Measurements from ENCODE around the gene ARRDC3.

ARRDC3 gene

DNA sequence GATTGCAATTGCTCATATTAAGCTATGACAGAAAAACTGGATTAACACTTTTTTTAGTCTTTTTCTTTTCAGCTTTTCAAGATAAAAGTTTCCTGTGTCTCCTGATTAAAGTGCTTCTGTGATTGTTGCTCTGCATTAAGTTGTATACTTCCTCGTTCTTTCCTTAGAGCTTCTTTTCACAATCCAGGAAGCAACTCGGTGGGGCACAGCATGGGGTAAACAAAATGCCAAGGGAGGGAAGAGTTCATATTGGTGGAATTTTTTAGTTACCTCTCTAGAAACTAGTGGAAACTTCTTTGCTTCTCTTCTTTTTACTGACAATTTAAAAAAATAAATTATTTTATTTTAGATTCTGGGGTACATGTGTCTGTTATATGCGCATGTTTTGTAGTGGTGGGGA is 37.8 kb upstream of the ARRDC3 start:
- Histone ChIP-seq H3K27ac (ENCODE audit: poor library complexity, severe bottlenecking) (no peak overlapping the region), H3K36me3 (ENCODE audit: low read depth) (no peaks in the 10 kb centered on the region), H3K4me3 (ENCODE audit: severe bottlenecking) (no peak overlapping the region), H3K27me3 (ENCODE audit: insufficient read depth, poor library complexity, severe bottlenecking) (no peaks in the 10 kb centered on the region), H3K9me3 (ENCODE audit: severe bottlenecking) (no peaks in the 10 kb centered on the region), H3K4me1 (ENCODE audit: insufficient read depth, poor library complexity, severe bottlenecking) (no peaks in the 10 kb centered on the region)
- TF ChIP-seq, protein P1, sequence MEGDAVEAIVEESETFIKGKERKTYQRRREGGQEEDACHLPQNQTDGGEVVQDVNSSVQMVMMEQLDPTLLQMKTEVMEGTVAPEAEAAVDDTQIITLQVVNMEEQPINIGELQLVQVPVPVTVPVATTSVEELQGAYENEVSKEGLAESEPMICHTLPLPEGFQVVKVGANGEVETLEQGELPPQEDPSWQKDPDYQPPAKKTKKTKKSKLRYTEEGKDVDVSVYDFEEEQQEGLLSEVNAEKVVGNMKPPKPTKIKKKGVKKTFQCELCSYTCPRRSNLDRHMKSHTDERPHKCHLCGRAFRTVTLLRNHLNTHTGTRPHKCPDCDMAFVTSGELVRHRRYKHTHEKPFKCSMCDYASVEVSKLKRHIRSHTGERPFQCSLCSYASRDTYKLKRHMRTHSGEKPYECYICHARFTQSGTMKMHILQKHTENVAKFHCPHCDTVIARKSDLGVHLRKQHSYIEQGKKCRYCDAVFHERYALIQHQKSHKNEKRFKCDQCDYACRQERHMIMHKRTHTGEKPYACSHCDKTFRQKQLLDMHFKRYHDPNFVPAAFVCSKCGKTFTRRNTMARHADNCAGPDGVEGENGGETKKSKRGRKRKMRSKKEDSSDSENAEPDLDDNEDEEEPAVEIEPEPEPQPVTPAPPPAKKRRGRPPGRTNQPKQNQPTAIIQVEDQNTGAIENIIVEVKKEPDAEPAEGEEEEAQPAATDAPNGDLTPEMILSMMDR (IDR thresholded peaks at IDR 0.05; ENCODE audit: poor library complexity, severe bottlenecking) = no peak
- ATAC-seq (ENCODE audit: low read depth) = no peak
- DNase-seq (ENCODE audit: low spot score) = no peak

DNA sequence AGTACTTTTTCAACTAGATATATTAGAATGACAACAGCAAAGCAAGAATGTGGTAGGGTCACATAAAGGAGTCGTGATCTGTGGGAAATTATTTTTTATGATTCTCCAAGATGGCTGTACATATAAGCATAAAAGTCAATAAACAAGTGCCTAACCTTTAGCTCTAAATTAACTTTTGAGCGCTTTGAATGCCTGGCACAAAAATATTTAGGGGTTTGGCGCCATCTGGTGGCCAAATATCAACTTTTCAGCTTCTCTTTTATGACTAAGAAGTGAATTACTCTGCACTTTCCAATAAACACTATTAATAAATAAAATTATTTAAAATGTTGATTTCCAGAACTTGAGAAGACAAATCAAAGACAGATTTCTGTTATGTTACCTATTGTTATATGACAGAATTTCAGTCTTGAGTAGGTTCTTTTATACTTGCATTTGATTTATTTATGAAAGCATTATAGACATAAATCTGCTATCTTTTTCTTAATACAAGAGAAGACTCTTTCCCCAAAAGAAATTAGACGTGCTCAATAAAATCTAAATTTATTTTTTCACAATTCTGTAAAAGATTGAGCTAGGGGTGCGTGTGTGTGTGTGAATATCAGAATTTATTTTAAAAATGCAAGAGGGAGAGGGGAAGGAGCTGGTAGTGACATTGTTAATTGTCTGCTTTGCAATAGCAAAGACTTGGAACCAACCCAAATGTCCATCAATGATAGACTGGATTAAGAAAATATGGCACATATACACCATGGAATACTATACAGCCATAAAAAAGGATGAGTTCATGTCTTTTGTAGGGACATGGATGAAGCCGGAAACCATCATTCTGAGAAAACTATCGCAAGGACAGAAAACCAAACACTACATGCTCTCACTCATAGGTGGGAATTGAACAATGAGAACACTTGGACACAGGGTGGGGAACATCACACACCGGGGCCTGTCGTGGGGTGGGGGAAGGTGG is 36.7 kb upstream of the ARRDC3 start:
- no peak overlapping the region for H3K4me3 ChIP-seq (ENCODE audit: severe bottlenecking)
- ATAC-seq (ENCODE audit: low read depth) (no peak), DNase-seq (ENCODE audit: low spot score) (no peak)
- H3K36me3 ChIP-seq (ENCODE audit: low read depth) = no peaks in the 10 kb centered on the region
- TF ChIP-seq, protein P1 (IDR thresholded peaks at IDR 0.05; ENCODE audit: poor library complexity, severe bottlenecking) = peak; percentile 96
- H3K4me1 ChIP-seq (ENCODE audit: insufficient read depth, poor library complexity, severe bottlenecking) = no peaks in the 10 kb centered on the region
- no peaks in the 10 kb centered on the region for H3K9me3 ChIP-seq (ENCODE audit: severe bottlenecking)
- H3K27me3 ChIP-seq (ENCODE audit: insufficient read depth, poor library complexity, severe bottlenecking) = no peaks in the 10 kb centered on the region
- no peak overlapping the region for H3K27ac ChIP-seq (ENCODE audit: poor library complexity, severe bottlenecking)

DNA sequence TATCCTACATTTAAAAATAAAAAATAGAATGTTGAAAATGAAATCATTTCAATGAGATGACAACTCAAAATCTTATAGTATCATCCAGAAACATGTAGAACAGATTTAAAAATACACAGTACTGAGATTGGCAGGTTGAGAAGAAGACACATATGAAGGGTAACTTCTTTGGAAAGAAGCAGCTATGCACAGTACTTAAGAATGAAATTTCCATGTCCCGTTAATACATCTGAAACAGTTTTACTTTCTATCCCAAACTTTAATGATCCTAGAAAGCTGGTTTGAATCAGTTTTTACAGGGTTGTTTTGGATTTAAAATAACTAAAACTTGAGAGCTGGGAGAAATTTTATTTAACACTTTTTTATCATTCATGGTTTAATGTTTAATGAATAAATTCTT is 36.0 kb upstream of the ARRDC3 start:
- Histone ChIP-seq H3K4me3 (ENCODE audit: severe bottlenecking) (no peak overlapping the region), H3K27ac (ENCODE audit: poor library complexity, severe bottlenecking) (no peak overlapping the region), H3K9me3 (ENCODE audit: severe bottlenecking) (no peaks in the 10 kb centered on the region), H3K4me1 (ENCODE audit: insufficient read depth, poor library complexity, severe bottlenecking) (no peaks in the 10 kb centered on the region), H3K27me3 (ENCODE audit: insufficient read depth, poor library complexity, severe bottlenecking) (no peaks in the 10 kb centered on the region), H3K36me3 (ENCODE audit: low read depth) (no peaks in the 10 kb centered on the region)
- DNase-seq (ENCODE audit: low spot score) = no peak
- TF ChIP-seq, protein P1 (IDR thresholded peaks at IDR 0.05; ENCODE audit: poor library complexity, severe bottlenecking) = no peak
- no peak for ATAC-seq (ENCODE audit: low read depth)

DNA sequence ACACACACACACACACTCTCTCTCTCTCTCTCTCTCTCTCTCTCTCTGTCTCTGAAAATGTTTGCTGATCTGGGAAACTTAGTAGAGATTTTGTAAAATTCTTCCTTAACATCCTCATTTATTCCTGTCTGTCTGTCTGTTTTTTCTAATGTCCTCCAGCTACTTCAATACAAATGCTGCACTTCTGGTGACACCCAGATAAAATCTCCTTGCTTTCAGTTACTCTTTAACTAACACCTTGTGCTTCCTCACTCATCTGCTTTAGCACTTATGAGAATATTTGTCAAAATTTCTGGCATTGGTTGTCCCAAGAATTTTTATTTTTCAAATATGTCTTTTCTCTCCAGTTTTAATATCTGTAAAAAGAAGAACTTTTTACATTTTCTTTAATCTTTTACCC is 35.0 kb upstream of the ARRDC3 start:
- Histone ChIP-seq H3K36me3 (ENCODE audit: low read depth) (no peaks in the 10 kb centered on the region), H3K27me3 (ENCODE audit: insufficient read depth, poor library complexity, severe bottlenecking) (no peaks in the 10 kb centered on the region), H3K27ac (ENCODE audit: poor library complexity, severe bottlenecking) (no peak overlapping the region), H3K4me1 (ENCODE audit: insufficient read depth, poor library complexity, severe bottlenecking) (no peaks in the 10 kb centered on the region), H3K9me3 (ENCODE audit: severe bottlenecking) (no peaks in the 10 kb centered on the region), H3K4me3 (ENCODE audit: severe bottlenecking) (no peak overlapping the region)
- DNase-seq (ENCODE audit: low spot score) = no peak
- TF ChIP-seq, protein P1 (IDR thresholded peaks at IDR 0.05; ENCODE audit: poor library complexity, severe bottlenecking) = no peak
- no peak for ATAC-seq (ENCODE audit: low read depth)

DNA sequence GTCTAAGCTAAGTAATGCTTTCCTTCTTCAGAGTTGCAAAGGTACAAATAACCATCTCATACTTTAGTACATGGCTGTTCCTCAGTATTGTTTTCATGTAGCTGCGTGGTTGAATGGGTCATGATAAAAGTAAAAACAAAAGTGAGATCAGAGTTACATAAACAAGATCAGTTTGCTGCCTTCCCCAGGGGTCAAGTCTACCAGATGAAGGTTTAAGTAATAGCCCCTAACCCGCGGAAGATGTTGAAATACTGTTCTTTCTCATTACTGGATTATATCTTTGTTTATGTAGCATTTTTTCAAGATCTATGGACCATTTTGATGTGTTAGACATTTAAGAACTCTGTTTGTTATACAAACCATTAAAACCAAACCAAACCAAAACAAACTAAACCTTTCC is 34.1 kb upstream of the ARRDC3 start:
- ATAC-seq (ENCODE audit: low read depth) = no peak
- Histone ChIP-seq H3K27me3 (ENCODE audit: insufficient read depth, poor library complexity, severe bottlenecking) (no peaks in the 10 kb centered on the region), H3K9me3 (ENCODE audit: severe bottlenecking) (no peaks in the 10 kb centered on the region), H3K4me3 (ENCODE audit: severe bottlenecking) (no peak overlapping the region), H3K4me1 (ENCODE audit: insufficient read depth, poor library complexity, severe bottlenecking) (no peaks in the 10 kb centered on the region), H3K36me3 (ENCODE audit: low read depth) (no peaks in the 10 kb centered on the region), H3K27ac (ENCODE audit: poor library complexity, severe bottlenecking) (no peak overlapping the region)
- no peak for DNase-seq (ENCODE audit: low spot score)
- TF ChIP-seq, protein P1 (IDR thresholded peaks at IDR 0.05; ENCODE audit: poor library complexity, severe bottlenecking) = no peak
